BJ (cell line): ENCODE measurements around the gene POU2F1. TPM values are rescaled to one million over a fixed set of nuclear protein-coding genes. Genes with fewer than 3 reads are reported as not detected.

Source experiments
- CTCF ChIA-PET: fragments of 350-600 bp; formaldehyde crosslinking; extraction: SDS; loops from one replicate; lab custom pipeline; 2021; ENCODE audit warnings: antibody characterized with exemption, inconsistent platforms; lab: Yijun Ruan, JAX
- POLR2A ChIA-PET: fragments of 300-600 bp; sonication (Branson Sonifier 250); formaldehyde crosslinking; extraction: SDS; loops from one replicate; lab custom pipeline; 2021; ENCODE audit warnings: antibody characterized with exemption; lab: Charles Lee
- DNase-seq: peaks from one replicate; pipeline ENCODE4 v3.0.0-alpha.2; 2011; ENCODE audit warnings: low read depth
- H3K27me3 ChIP-seq: 2 replicates; pipeline ENCODE4 v1.6.0; 2011; ENCODE audit warnings: low read length; ENCODE audit not compliant: control insufficient read depth, insufficient read depth
- H3K36me3 ChIP-seq: 2 replicates; pipeline ENCODE4 v1.5.1; 2011; ENCODE audit warnings: low read length; ENCODE audit not compliant: control insufficient read depth, insufficient read depth
- H3K4me3 ChIP-seq: 2 replicates; pipeline ENCODE4 v1.5.1; 2011; ENCODE audit warnings: low read depth, mild to moderate bottlenecking, control low read depth, low read length
- CTCF ChIP-seq: IDR thresholded peaks from 2 replicates; pipeline ENCODE4 v1.5.1; 2011; ENCODE audit warnings: low read depth, mild to moderate bottlenecking, control low read depth, inconsistent platforms, low read length, moderate library complexity; ENCODE audit not compliant: insufficient read depth
- polyA plus RNA-seq: library from polyadenylated mRNA; depleted of rRNA; stranded (reverse); fragments of >200 nt; gene quantifications from 2 replicates; pipeline ENCODE4 v1.2.3, GENCODE V29; 2011; rRNA removed

POU2F1 gene
- polyA plus RNA-seq, 1 experiment: 4.6 TPM

- no peak for TF ChIP-seq CTCF
- CTCF ChIA-PET: interaction anchor here (1.2 kb wide), 1 partner anchor 17 kb away, joined by 3 read pairs; no protein-coding TSS in a partner anchor
- POLR2A ChIA-PET: no interaction called here
- no peak for DNase-seq
- Histone ChIP-seq H3K27me3 (peaks cover 2% of the 10 kb centered on the region; the same call in 1 of the 2 replicates), H3K4me3 (no peak overlapping the region), H3K36me3 (no peaks in the 10 kb centered on the region)
Observed at GRCh38 chr1:167476061-167476460, 255.4 kb downstream of the POU2F1 start.

Other genes with a start within 250 kb of the POU2F1 start
- gene ILDR2, start 245.3 kb upstream of the POU2F1 start, polyA plus RNA-seq: 0.01 TPM in 1 of 2 replicates, not detected in the other
- gene MAEL, start 231.6 kb upstream of the POU2F1 start, polyA plus RNA-seq: not detected in 2 replicates
- gene GPA33, start 130.5 kb upstream of the POU2F1 start, polyA plus RNA-seq: not detected in 2 replicates
- not detected in 2 replicates for gene STYXL2, start 126.8 kb upstream of the POU2F1 start, polyA plus RNA-seq